Gastroesophageal sphincter (tissue), 4 donors: ENCODE data around the gene SPO11. TPM values are rescaled to one million over a fixed set of nuclear protein-coding genes. Genes with fewer than 3 reads are reported as not detected.
A peak's percentile ranks its signal among the peaks of the same experiment; 100 is the strongest.

ENCODE experiments used
- ATAC-seq: fragments of 150-250 bp; one replicate; pipeline ENCODE4 v1.9.1; 2016; ENCODE audit warnings: mild to moderate bottlenecking, moderate library complexity
- H3K27ac ChIP-seq, 4 donors: fragments of 200-600 bp; sonication (generic) in 3 of 4; 1 replicate in 3 of 4; 2 replicates in 1 of 4; pipeline ENCODE4 v1.5.1; 2016 to 2019
- H3K27me3 ChIP-seq: fragments of 200-600 bp; sonication (generic); one replicate; pipeline ENCODE4 v1.5.1; 2019
- H3K36me3 ChIP-seq, 2 donors: fragments of 200-600 bp; sonication (generic); one replicate each; pipeline ENCODE4 v1.5.1; 2019; ENCODE audit warnings: control low read depth in 1 of 2
- H3K4me1 ChIP-seq, 3 donors: fragments of 200-600 bp; sonication (generic); 1 replicate in 2 of 3; 2 replicates in 1 of 3; pipeline ENCODE4 v1.5.1; 2016 to 2019; ENCODE audit warnings: control low read depth in 2 of 3
- H3K4me3 ChIP-seq, 2 donors: fragments of 200-600 bp; sonication (generic); one replicate each; pipeline ENCODE4 v1.5.1; 2019; ENCODE audit warnings: mild to moderate bottlenecking in 1 of 2, moderate library complexity in 1 of 2
- H3K9me3 ChIP-seq, 3 donors: fragments of 200-600 bp; sonication (generic); one replicate each; pipeline ENCODE4 v1.5.1; 2017 to 2019; ENCODE audit warnings: control low read depth in 2 of 3
- EP300 ChIP-seq: sonication (generic); formaldehyde crosslinking; IDR thresholded peaks from one replicate; pipeline ENCODE4 v1.6.1; 2017; ENCODE audit warnings: antibody characterized with exemption, mild to moderate bottlenecking
- POLR2A ChIP-seq, 2 donors: fragments of 450-650 bp; IDR thresholded peaks; one replicate each; pipeline ENCODE4 v1.6.1; 2017; ENCODE audit warnings: antibody characterized with exemption in 2 of 2, mild to moderate bottlenecking in 2 of 2, moderate library complexity in 1 of 2
- POLR2AphosphoS5 ChIP-seq: sonication (generic); formaldehyde crosslinking; IDR thresholded peaks from one replicate; pipeline ENCODE4 v1.6.1; 2017; ENCODE audit warnings: antibody characterized with exemption
- WGBS, 2 donors: methylation state at CpG; one replicate each; pipeline ENCODE4 v1.1.5; 2018; ENCODE audit warnings: low coverage in 1 of 2; 5-methylcytosine and 5-hydroxymethylcytosine counted together
- total RNA-seq, 4 donors: library from RNA; depleted of rRNA; stranded (reverse); fragments of >200 nt; gene quantifications; one replicate each; pipeline ENCODE4 v1.1.0, GENCODE V29; 2016
- TF ChIP-seq, protein P1 (sequence below), 4 experiments: fragments of 200-600 bp in 2 of 4; fragments of 450-650 bp in 2 of 4; sonication (generic) in 1 of 4; IDR thresholded peaks; one replicate each; pipeline ENCODE4 v1.5.1; 2017 to 2019; ENCODE audit warnings: antibody characterized with exemption in 4 of 4, mild to moderate bottlenecking in 2 of 4, moderate library complexity in 2 of 4

The SPO11 gene
- total RNA-seq, 4 donors from 2014 or later, result not detected

DNA sequence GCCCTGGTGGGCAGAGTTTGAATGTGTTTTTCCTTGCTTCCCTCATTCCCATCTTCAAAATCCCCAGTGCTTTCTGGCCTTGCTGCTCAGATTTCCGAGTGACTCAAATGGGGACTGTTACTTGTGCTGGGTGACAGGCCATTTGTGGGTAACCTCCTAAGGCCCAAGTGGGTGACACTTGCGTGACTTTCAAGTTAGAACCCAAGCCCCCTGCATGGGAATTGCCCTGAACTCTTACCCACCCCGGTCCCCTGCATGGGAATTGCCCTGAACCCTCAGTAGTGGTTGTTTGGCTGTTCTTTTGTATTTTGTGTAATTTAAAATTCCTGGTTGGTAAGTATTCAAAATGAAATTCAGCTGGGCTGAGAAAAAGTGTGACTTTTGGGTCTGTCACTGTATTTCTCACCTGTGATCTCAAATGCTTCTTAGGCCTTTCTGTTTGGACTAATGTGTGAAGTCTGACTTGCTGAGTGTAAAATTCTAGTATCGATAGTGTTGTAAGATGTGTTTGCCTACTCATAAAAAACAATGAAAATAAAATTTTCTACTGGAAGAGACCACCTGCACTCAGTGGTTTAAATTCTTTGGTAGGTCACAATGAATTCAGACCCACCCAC is 49.2 kb downstream of the SPO11 start:
- H3K27me3 ChIP-seq, result no peaks in the 10 kb centered on the region
- peaks cover 0 to 9% (median 0%) of the 10 kb centered on the region in 3 donors for H3K4me1 ChIP-seq
- no peaks in the 10 kb centered on the region for H3K9me3 ChIP-seq
- H3K4me3 ChIP-seq, result no peak overlapping the region
- peaks cover 0 to 73% of the 10 kb centered on the region in 2 donors for H3K36me3 ChIP-seq
- H3K27ac ChIP-seq, result no peak overlapping the region
- TF ChIP-seq, protein P1, sequence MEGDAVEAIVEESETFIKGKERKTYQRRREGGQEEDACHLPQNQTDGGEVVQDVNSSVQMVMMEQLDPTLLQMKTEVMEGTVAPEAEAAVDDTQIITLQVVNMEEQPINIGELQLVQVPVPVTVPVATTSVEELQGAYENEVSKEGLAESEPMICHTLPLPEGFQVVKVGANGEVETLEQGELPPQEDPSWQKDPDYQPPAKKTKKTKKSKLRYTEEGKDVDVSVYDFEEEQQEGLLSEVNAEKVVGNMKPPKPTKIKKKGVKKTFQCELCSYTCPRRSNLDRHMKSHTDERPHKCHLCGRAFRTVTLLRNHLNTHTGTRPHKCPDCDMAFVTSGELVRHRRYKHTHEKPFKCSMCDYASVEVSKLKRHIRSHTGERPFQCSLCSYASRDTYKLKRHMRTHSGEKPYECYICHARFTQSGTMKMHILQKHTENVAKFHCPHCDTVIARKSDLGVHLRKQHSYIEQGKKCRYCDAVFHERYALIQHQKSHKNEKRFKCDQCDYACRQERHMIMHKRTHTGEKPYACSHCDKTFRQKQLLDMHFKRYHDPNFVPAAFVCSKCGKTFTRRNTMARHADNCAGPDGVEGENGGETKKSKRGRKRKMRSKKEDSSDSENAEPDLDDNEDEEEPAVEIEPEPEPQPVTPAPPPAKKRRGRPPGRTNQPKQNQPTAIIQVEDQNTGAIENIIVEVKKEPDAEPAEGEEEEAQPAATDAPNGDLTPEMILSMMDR (IDR thresholded peaks at IDR 0.05), result no peak
- TF ChIP-seq POLR2A (IDR thresholded peaks at IDR 0.05) (no peak), POLR2AphosphoS5 (no peak), EP300 (no peak)
- ATAC-seq, result no peak
- WGBS, 2 donors, result 82 to 88% methylated on average over 3 to 4 of the region's 4 CpGs

DNA sequence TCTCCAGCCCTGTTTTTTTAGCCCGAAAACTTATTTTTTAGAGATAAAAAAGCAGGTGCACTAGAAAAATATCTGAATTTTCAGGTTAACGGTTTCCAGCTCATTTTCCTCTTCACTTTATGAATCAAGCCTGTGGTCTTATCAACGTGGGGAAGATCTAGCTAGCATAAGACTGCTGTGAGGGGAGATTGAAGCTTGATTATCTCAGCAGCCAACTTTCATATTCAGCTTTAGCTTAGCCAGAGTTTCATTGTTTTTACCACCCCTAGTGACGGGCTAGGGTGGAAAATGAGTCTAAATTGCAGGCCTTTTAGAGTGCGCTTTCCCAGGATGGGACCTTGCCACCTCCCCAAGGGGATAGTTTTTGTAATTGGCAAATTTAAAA is 49.7 kb downstream of the SPO11 start:
- no peak for ATAC-seq
- no peak overlapping the region for H3K27ac ChIP-seq
- peaks cover 0 to 9% (median 0%) of the 10 kb centered on the region in 3 donors for H3K4me1 ChIP-seq
- WGBS, 2 donors, result 67 to 74% methylated on average over 4 to 5 of the region's 5 CpGs
- no peak for TF ChIP-seq POLR2A (IDR thresholded peaks at IDR 0.05)
- no peak for TF ChIP-seq EP300
- TF ChIP-seq, protein P1 (IDR thresholded peaks at IDR 0.05), result no peak
- TF ChIP-seq POLR2AphosphoS5, result no peak
- H3K36me3 ChIP-seq, result peaks cover 0 to 69% of the 10 kb centered on the region in 2 donors
- no peak overlapping the region for H3K4me3 ChIP-seq
- no peaks in the 10 kb centered on the region for H3K27me3 ChIP-seq
- H3K9me3 ChIP-seq, result no peaks in the 10 kb centered on the region

DNA sequence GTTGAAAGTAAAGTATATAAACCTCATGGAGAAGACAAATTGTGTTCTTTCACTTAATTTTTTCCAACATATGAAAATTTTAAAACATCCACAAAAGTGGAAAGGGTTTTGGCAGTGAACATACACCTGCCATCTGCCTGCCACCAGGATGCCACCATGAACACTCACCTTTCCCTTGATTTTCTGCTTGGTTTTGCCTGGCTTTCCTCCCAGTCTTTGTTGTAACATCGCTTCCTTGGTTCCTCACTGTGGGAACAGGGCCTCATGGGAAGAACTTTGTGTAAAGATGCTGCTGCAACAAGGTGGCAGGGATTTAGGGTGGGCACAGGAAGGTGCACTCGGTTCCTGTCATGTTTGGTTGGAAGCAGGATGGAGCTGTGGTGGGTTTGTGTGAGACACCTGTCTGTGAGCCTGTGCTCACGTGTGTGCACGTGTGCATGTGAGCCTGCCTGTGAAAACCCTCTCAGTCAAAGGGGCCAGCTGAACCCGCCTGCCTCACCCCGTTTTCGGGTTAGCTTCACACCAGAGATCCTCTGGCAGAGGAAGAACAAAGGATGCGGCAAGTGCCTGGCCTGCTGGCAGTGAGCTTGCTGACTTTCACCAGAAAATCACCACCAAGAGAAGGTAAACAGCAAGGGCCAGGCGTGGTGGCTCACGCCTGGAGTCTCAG is 50.6 kb downstream of the SPO11 start:
- H3K9me3 ChIP-seq, result no peaks in the 10 kb centered on the region
- peaks cover 0 to 68% of the 10 kb centered on the region in 2 donors for H3K36me3 ChIP-seq
- no peaks in the 10 kb centered on the region for H3K27me3 ChIP-seq
- 84 to 88% methylated on average over 1 to 9 of the region's 10 CpGs for WGBS, 2 donors
- peaks cover 0 to 9% (median 0%) of the 10 kb centered on the region in 3 donors for H3K4me1 ChIP-seq
- no peak overlapping the region for H3K4me3 ChIP-seq
- TF ChIP-seq, protein P1 (IDR thresholded peaks at IDR 0.05), result no peak
- TF ChIP-seq POLR2A (IDR thresholded peaks at IDR 0.05), result no peak
- TF ChIP-seq EP300, result no peak
- no peak for TF ChIP-seq POLR2AphosphoS5
- no peak overlapping the region for H3K27ac ChIP-seq
- no peak for ATAC-seq

DNA sequence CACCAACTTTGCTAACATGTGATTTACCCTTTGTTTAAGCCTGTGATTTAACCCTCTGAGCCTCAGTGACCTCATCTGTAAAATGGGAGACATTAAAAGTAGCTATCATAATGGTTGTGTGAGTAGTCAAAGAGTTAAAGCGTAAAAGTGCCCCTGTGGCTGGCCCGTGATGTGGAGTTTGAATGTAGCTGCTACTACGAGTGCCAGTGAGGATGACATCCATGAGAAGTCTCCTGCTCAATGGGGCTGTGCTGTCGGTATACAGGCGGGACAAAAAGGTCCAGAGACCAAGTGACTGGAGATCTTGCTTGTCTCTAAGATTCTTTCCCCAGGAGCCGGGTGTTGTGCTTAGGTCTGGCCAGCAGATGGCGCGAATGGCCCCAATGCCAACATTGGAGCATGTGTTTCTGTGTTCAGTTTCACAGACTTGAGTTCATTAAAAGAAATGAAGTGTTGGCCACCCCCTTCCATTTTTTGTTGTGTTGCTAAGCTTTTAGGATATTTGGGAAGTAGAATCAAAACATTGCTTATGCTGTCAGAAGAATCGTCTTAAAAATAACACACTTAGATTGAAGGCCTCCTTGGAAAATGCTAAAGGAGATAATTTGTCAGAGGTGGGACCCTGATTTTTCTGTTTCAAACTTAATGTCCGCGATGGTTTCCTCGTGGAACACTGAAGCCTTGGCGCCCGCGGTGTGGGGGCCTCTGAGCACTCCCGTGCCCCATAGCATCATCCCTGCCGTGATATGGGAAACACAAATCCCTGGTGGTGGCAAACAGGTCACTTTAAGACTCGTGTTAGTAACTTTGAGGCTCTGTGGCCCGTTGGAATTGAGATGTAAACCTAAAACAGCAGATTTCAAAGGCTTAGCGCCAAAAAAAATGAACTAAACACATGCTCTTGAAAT is 52.2 kb downstream of the SPO11 start:
- H3K27me3 ChIP-seq, result no peaks in the 10 kb centered on the region
- H3K36me3 ChIP-seq, result peaks cover 0 to 59% of the 10 kb centered on the region in 2 donors
- H3K27ac ChIP-seq, result peak overlapping the region in 2 of 4 donors; percentile 50 to 55
- H3K4me3 ChIP-seq, result no peak overlapping the region
- 27 to 43% methylated on average over 11 to 15 of the region's 20 CpGs for WGBS, 2 donors
- TF ChIP-seq, protein P1 (IDR thresholded peaks at IDR 0.05), result peak in 3 of 4 experiments; percentile 92 to 95 (median 94)
- TF ChIP-seq EP300, result no peak
- peak; percentile 31 for TF ChIP-seq POLR2AphosphoS5
- peak; percentile 60 for ATAC-seq
- H3K4me1 ChIP-seq, result peaks cover 0 to 9% (median 0%) of the 10 kb centered on the region in 3 donors
- H3K9me3 ChIP-seq, result no peaks in the 10 kb centered on the region
